ENCODE data around the gene GAST. TPM values are rescaled to one million over a fixed set of nuclear protein-coding genes. Genes with fewer than 3 reads are reported as not detected.

The GAST gene
- total RNA-seq, 4 donors from 2014 or later = not detected

GRCh38 chr17:41748275-41748674, 36.1 kb downstream of the GAST start:
- Histone ChIP-seq H3K4me3 (no peak overlapping the region), H3K36me3 (no peaks in the 10 kb centered on the region), H3K27me3 (peaks cover 0 to 4% (median 0%) of the 10 kb centered on the region in 4 donors), H3K27ac (replicated peaks in 1 of 4) (no peak overlapping the region), H3K4me1 (no peaks in the 10 kb centered on the region), H3K9me3 (no peaks in the 10 kb centered on the region)
- no peak for DNase-seq (ENCODE audit: extremely low spot score)
- intact Hi-C loops (cut with DNase I) = no loop called here
- 89% methylated on average over 6 of the region's 6 CpGs for WGBS
- TF ChIP-seq POLR2AphosphoS5 (IDR thresholded peaks at IDR 0.05) (no peak), CTCF (IDR thresholded peaks at IDR 0.05) (no peak), EP300 (IDR thresholded peaks at IDR 0.05) (no peak), POLR2A (IDR thresholded peaks at IDR 0.05; ENCODE audit: low read depth) (no peak)

GRCh38 chr17:41750862-41751261, 38.7 kb downstream of the GAST start:
- TF ChIP-seq CTCF (IDR thresholded peaks at IDR 0.05) (no peak), POLR2A (IDR thresholded peaks at IDR 0.05; ENCODE audit: low read depth) (no peak), POLR2AphosphoS5 (IDR thresholded peaks at IDR 0.05) (no peak), EP300 (IDR thresholded peaks at IDR 0.05) (no peak)
- Histone ChIP-seq H3K4me1 (no peaks in the 10 kb centered on the region), H3K27me3 (peaks cover 0 to 4% (median 0%) of the 10 kb centered on the region in 4 donors), H3K9me3 (no peaks in the 10 kb centered on the region), H3K4me3 (no peak overlapping the region), H3K27ac (replicated peaks in 1 of 4) (no peak overlapping the region), H3K36me3 (peaks cover 0 to 23% (median 16%) of the 10 kb centered on the region in 4 donors)
- 83% methylated on average over 3 of the region's 4 CpGs for WGBS
- intact Hi-C loops (cut with DNase I) = no loop called here
- DNase-seq (ENCODE audit: extremely low spot score) = no peak

- Histone ChIP-seq H3K27ac (replicated peaks in 1 of 4) (no peak overlapping the region), H3K9me3 (no peaks in the 10 kb centered on the region), H3K27me3 (peaks cover 0 to 4% (median 0%) of the 10 kb centered on the region in 4 donors), H3K4me3 (no peak overlapping the region), H3K36me3 (peaks cover 0 to 28% (median 20%) of the 10 kb centered on the region in 4 donors), H3K4me1 (no peaks in the 10 kb centered on the region)
- TF ChIP-seq POLR2A (IDR thresholded peaks at IDR 0.05; ENCODE audit: low read depth) (no peak), CTCF (IDR thresholded peaks at IDR 0.05) (no peak), EP300 (IDR thresholded peaks at IDR 0.05) (no peak), POLR2AphosphoS5 (IDR thresholded peaks at IDR 0.05) (no peak)
- WGBS = 96% methylated on average over 3 of the region's 3 CpGs
- DNase-seq (ENCODE audit: extremely low spot score) = no peak
- intact Hi-C loops (cut with DNase I) = no loop called here
These were observed 39.2 kb downstream of the GAST start for GRCh38 chr17:41751288-41751687.

- no peak for DNase-seq (ENCODE audit: extremely low spot score)
- Histone ChIP-seq H3K27me3 (no peaks in the 10 kb centered on the region), H3K4me3 (no peak overlapping the region), H3K9me3 (no peaks in the 10 kb centered on the region), H3K27ac (replicated peaks in 1 of 4) (no peak overlapping the region), H3K4me1 (no peaks in the 10 kb centered on the region), H3K36me3 (peaks cover 0 to 55% (median 46%) of the 10 kb centered on the region in 4 donors)
- WGBS = 86% methylated on average over 12 of the region's 12 CpGs
- TF ChIP-seq EP300 (IDR thresholded peaks at IDR 0.05) (no peak), POLR2AphosphoS5 (IDR thresholded peaks at IDR 0.05) (no peak), POLR2A (IDR thresholded peaks at IDR 0.05; ENCODE audit: low read depth) (no peak), CTCF (IDR thresholded peaks at IDR 0.05) (no peak)
- intact Hi-C loops (cut with DNase I) = no loop called here
These were observed 41.9 kb downstream of the GAST start for GRCh38 chr17:41754066-41754465.

- 87% methylated on average over 5 of the region's 9 CpGs for WGBS
- no peaks in the 10 kb centered on the region for H3K9me3 ChIP-seq
- H3K4me3 ChIP-seq = no peak overlapping the region
- no peak for DNase-seq (ENCODE audit: extremely low spot score)
- H3K27ac ChIP-seq (replicated peaks in 1 of 4) = no peak overlapping the region
- intact Hi-C loops (cut with DNase I) = no loop called here
- peaks cover 0 to 100% (median 80%) of the 10 kb centered on the region in 4 donors for H3K36me3 ChIP-seq
- H3K27me3 ChIP-seq = no peaks in the 10 kb centered on the region
- no peaks in the 10 kb centered on the region for H3K4me1 ChIP-seq
- TF ChIP-seq POLR2AphosphoS5 (IDR thresholded peaks at IDR 0.05) = no peak
- TF ChIP-seq POLR2A (IDR thresholded peaks at IDR 0.05; ENCODE audit: low read depth) = no peak
- no peak for TF ChIP-seq EP300 (IDR thresholded peaks at IDR 0.05)
- no peak for TF ChIP-seq CTCF (IDR thresholded peaks at IDR 0.05)
These were observed 46.5 kb downstream of the GAST start for GRCh38 chr17:41758601-41759000.
